ENCODE data around the gene CEP85L. TPM values are rescaled to one million over a fixed set of nuclear protein-coding genes. Genes with fewer than 3 reads are reported as not detected.

Gene CEP85L
- total and polyA plus RNA-seq, 10 of the 15 experiments (the other 5 are each of a cell fraction or from before 2014, with no cell fraction given) = 1.8 to 10.9 (median 7.1) TPM

DNA sequence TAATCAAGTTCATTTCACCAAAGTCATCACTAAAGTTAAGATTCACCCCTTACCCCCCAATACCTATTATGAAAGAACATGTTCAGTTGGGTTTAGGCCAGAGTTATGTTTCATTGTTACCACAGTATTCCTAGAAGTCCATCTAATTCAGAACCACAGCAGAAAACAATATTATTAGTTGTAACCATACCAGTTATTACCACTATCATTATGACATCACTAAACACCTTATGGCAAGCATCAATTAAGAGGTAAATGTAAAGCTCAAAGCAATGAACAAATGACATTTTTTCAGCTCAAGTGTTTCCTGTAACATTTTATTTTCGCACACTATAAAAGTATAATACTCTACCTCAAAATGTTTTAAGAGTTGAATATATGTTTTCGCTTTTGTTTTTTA lies 4.4 kb downstream of the CEP85L start:
- ChIA-PET SMC1A (ENCODE audit: uncharacterized antibody, unreplicated experiment) (interaction anchor here (1.0 to 1.3 kb wide), 2 partner anchors 11 to 59 kb away, joined by 3 to 7 read pairs; no protein-coding TSS in a partner anchor), POLR2A (no interaction called here), CTCF (no interaction called here), RAD21 (ENCODE audit: unreplicated experiment) (no interaction called here)
- Histone ChIP-seq H2AFZ (ENCODE audit: control insufficient read depth, low read depth, low read length) (no peak overlapping the region), H3K4me3 (no peak overlapping the region), H3K79me2 (ENCODE audit: control insufficient read depth, insufficient read depth, low read length) (peaks cover 46% of the 10 kb centered on the region), H3K9me3 (replicated peaks; ENCODE audit: control insufficient read depth, insufficient read depth, low read length) (no peaks in the 10 kb centered on the region), H3K4me1 (ENCODE audit: control insufficient read depth, insufficient read depth, low read length) (peaks cover 2% of the 10 kb centered on the region), H3K36me3 (ENCODE audit: control insufficient read depth in 2 of 2, insufficient read depth in 2 of 2, low read length in 1 of 2) (peaks cover 0 to 2% of the 10 kb centered on the region in 2 experiments; a peak in 1 of 4 replicates), H3K4me2 (ENCODE audit: control insufficient read depth, insufficient read depth) (no peak overlapping the region), H4K20me1 (ENCODE audit: control insufficient read depth, insufficient read depth) (no peaks in the 10 kb centered on the region), H3K9ac (ENCODE audit: control insufficient read depth, insufficient read depth, low read length) (no peak overlapping the region), H3K27ac (ENCODE audit: control insufficient read depth, insufficient read depth) (no peak overlapping the region), H3K27me3 (replicated peaks in 1 of 2; ENCODE audit: control insufficient read depth in 2 of 2, insufficient read depth in 2 of 2, low read length in 1 of 2) (no peaks in the 10 kb centered on the region)
- ATAC-seq (no peak), DNase-seq (ENCODE audit: low read depth, low spot score) (no peak), FAIRE-seq (no peak)
- no TSS peak for BruUV-seq (replicated peaks)
- 100% methylated on average over 2 of the region's 2 CpGs for WGBS (ENCODE audit: insufficient coverage, insufficient replicate concordance, low lambda C conversion rate, missing lambda C conversion rate)
- in situ Hi-C loops (cut with MboI) = no loop called here
- intact Hi-C loops (cut with micrococcal nuclease; ENCODE audit: unreplicated experiment) = no loop called here
- TF ChIP-seq, protein P1, sequence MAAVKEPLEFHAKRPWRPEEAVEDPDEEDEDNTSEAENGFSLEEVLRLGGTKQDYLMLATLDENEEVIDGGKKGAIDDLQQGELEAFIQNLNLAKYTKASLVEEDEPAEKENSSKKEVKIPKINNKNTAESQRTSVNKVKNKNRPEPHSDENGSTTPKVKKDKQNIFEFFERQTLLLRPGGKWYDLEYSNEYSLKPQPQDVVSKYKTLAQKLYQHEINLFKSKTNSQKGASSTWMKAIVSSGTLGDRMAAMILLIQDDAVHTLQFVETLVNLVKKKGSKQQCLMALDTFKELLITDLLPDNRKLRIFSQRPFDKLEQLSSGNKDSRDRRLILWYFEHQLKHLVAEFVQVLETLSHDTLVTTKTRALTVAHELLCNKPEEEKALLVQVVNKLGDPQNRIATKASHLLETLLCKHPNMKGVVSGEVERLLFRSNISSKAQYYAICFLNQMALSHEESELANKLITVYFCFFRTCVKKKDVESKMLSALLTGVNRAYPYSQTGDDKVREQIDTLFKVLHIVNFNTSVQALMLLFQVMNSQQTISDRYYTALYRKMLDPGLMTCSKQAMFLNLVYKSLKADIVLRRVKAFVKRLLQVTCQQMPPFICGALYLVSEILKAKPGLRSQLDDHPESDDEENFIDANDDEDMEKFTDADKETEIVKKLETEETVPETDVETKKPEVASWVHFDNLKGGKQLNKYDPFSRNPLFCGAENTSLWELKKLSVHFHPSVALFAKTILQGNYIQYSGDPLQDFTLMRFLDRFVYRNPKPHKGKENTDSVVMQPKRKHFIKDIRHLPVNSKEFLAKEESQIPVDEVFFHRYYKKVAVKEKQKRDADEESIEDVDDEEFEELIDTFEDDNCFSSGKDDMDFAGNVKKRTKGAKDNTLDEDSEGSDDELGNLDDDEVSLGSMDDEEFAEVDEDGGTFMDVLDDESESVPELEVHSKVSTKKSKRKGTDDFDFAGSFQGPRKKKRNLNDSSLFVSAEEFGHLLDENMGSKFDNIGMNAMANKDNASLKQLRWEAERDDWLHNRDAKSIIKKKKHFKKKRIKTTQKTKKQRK (IDR thresholded peaks at IDR 0.05; ENCODE audit: low read depth, low read length) = no peak
- TF ChIP-seq ASH2L (IDR thresholded peaks at IDR 0.05; ENCODE audit: borderline replicate concordance, low read depth) = no peak
- no peak for TF ChIP-seq SMAD1 (IDR thresholded peaks at IDR 0.05; ENCODE audit: low read depth, partially characterized antibody)
- TF ChIP-seq, protein P2, sequence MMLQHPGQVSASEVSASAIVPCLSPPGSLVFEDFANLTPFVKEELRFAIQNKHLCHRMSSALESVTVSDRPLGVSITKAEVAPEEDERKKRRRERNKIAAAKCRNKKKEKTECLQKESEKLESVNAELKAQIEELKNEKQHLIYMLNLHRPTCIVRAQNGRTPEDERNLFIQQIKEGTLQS (IDR thresholded peaks at IDR 0.05; ENCODE audit: borderline replicate concordance, extremely low read depth, low read depth, low read length) = no peak
- no peak for TF ChIP-seq MYC (IDR thresholded peaks at IDR 0.05; ENCODE audit: insufficient read depth, insufficient read length, insufficient replicate concordance, low read length, severe bottlenecking)
- TF ChIP-seq, protein P3, sequence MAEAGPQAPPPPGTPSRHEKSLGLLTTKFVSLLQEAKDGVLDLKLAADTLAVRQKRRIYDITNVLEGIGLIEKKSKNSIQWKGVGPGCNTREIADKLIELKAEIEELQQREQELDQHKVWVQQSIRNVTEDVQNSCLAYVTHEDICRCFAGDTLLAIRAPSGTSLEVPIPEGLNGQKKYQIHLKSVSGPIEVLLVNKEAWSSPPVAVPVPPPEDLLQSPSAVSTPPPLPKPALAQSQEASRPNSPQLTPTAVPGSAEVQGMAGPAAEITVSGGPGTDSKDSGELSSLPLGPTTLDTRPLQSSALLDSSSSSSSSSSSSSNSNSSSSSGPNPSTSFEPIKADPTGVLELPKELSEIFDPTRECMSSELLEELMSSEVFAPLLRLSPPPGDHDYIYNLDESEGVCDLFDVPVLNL (IDR thresholded peaks at IDR 0.05; ENCODE audit: low read depth, low read length) = no peak
- TF ChIP-seq, protein P4, sequence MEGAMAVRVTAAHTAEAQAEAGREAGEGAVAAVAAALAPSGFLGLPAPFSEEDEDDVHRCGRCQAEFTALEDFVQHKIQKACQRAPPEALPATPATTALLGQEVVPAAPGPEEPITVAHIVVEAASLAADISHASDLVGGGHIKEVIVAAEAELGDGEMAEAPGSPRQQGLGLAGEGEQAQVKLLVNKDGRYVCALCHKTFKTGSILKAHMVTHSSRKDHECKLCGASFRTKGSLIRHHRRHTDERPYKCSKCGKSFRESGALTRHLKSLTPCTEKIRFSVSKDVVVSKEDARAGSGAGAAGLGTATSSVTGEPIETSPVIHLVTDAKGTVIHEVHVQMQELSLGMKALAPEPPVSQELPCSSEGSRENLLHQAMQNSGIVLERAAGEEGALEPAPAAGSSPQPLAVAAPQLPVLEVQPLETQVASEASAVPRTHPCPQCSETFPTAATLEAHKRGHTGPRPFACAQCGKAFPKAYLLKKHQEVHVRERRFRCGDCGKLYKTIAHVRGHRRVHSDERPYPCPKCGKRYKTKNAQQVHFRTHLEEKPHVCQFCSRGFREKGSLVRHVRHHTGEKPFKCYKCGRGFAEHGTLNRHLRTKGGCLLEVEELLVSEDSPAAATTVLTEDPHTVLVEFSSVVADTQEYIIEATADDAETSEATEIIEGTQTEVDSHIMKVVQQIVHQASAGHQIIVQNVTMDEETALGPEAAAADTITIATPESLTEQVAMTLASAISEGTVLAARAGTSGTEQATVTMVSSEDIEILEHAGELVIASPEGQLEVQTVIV (IDR thresholded peaks at IDR 0.05; ENCODE audit: borderline replicate concordance, partially characterized antibody) = no peak
- no peak for TF ChIP-seq NFXL1 (IDR thresholded peaks at IDR 0.05; ENCODE audit: borderline replicate concordance)
- TF ChIP-seq, protein P5, sequence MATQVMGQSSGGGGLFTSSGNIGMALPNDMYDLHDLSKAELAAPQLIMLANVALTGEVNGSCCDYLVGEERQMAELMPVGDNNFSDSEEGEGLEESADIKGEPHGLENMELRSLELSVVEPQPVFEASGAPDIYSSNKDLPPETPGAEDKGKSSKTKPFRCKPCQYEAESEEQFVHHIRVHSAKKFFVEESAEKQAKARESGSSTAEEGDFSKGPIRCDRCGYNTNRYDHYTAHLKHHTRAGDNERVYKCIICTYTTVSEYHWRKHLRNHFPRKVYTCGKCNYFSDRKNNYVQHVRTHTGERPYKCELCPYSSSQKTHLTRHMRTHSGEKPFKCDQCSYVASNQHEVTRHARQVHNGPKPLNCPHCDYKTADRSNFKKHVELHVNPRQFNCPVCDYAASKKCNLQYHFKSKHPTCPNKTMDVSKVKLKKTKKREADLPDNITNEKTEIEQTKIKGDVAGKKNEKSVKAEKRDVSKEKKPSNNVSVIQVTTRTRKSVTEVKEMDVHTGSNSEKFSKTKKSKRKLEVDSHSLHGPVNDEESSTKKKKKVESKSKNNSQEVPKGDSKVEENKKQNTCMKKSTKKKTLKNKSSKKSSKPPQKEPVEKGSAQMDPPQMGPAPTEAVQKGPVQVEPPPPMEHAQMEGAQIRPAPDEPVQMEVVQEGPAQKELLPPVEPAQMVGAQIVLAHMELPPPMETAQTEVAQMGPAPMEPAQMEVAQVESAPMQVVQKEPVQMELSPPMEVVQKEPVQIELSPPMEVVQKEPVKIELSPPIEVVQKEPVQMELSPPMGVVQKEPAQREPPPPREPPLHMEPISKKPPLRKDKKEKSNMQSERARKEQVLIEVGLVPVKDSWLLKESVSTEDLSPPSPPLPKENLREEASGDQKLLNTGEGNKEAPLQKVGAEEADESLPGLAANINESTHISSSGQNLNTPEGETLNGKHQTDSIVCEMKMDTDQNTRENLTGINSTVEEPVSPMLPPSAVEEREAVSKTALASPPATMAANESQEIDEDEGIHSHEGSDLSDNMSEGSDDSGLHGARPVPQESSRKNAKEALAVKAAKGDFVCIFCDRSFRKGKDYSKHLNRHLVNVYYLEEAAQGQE (IDR thresholded peaks at IDR 0.05; ENCODE audit: low read depth, low read length) = no peak
- TF ChIP-seq RAD21 (IDR thresholded peaks at IDR 0.05; ENCODE audit: insufficient read depth, low read depth, low read length) = no peak
- TF ChIP-seq HDAC6 (IDR thresholded peaks at IDR 0.05; ENCODE audit: unreplicated experiment) = no peak

All from GM12878 (cell line).